ENCODE data around the gene SH3BP5.

DNA sequence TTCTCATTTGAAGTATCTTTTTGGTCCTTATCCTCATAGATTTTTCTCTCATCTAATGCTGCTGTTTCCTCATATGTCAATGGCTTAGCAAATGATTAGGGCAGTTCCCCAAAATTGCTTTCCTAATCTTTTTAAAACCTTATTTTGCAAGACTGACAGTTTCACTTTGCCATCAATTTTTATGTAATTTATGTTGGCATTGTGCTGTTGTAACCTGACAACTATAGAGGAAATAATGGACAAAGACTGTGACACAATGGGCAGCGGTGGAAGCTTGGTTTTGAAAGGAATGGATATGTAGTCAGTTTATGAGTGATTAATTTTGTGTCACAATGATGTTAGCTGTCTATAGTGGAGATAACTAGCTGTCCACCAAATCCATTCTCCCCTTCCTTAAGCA, 10.6 kb upstream of the SH3BP5 start:
- TF ChIP-seq EP300 (IDR thresholded peaks at IDR 0.05) = peak in 1 of 2 donors; percentile 28
- no peak for TF ChIP-seq CTCF (IDR thresholded peaks at IDR 0.05)
- no peak for TF ChIP-seq POLR2A (IDR thresholded peaks at IDR 0.05)

Measured in tibial nerve (tissue), 4 donors.